Kasumi-1 (cell line): ENCODE measurements around the gene NAT14.
"Not testable (repeated sequence)": the region's sequence is repeated elsewhere in the genome, so short reads cannot be mapped to it uniquely, and the experiment has no call there.

Source experiments
- DNase-seq, 2 experiments: peaks; one replicate each; lab custom pipeline; 2025; lab: John Stamatoyannopoulos, UW

Gene NAT14

GRCh38 chr19:55503157-55503501, 18.1 kb downstream of the NAT14 start:
- no peak for DNase-seq

GRCh38 chr19:55503502-55504251, 18.7 kb downstream of the NAT14 start:
- DNase-seq = peak; percentile 81

- DNase-seq = no peak
Observed at GRCh38 chr19:55504252-55504603, 19.2 kb downstream of the NAT14 start.

GRCh38 chr19:55504981-55505380, 20.0 kb downstream of the NAT14 start:
- no peak for DNase-seq

GRCh38 chr19:55508120-55508519, 23.1 kb downstream of the NAT14 start:
- DNase-seq = no peak

- peak; percentile 86 to 92 for DNase-seq
Observed at GRCh38 chr19:55516878-55517620, 32.1 kb downstream of the NAT14 start.

GRCh38 chr19:55519451-55520311, 34.7 kb downstream of the NAT14 start:
- no peak for DNase-seq

- no peak for DNase-seq
Observed at GRCh38 chr19:55520691-55521292, 35.8 kb downstream of the NAT14 start.

- DNase-seq = no peak
Observed at GRCh38 chr19:55525289-55526101, 40.5 kb downstream of the NAT14 start.

- peak; percentile 75 to 87 for DNase-seq
Observed at GRCh38 chr19:55526216-55527196, 41.5 kb downstream of the NAT14 start.

GRCh38 chr19:55527197-55528029, 42.4 kb downstream of the NAT14 start:
- no peak for DNase-seq

- no peak for DNase-seq
Observed at GRCh38 chr19:55528030-55528803, 43.2 kb downstream of the NAT14 start.

- peak; percentile 24 to 45 for DNase-seq
Observed at GRCh38 chr19:55529636-55530234, 44.7 kb downstream of the NAT14 start.

GRCh38 chr19:55530996-55531395, 46.0 kb downstream of the NAT14 start:
- peak; percentile 17 to 34 for DNase-seq

- DNase-seq = not testable (repeated sequence)
Observed at GRCh38 chr19:55534280-55534679, 49.3 kb downstream of the NAT14 start.

GRCh38 chr19:55535173-55535964, 50.4 kb downstream of the NAT14 start:
- peak in 1 of 2 experiments; percentile 16 for DNase-seq

- no peak for DNase-seq
Observed at GRCh38 chr19:55535965-55536350, 51.0 kb downstream of the NAT14 start.
